Measurements from ENCODE around the gene ADPRH.
"Not testable (repeated sequence)": the region's sequence is repeated elsewhere in the genome, so short reads cannot be mapped to it uniquely, and the experiment has no call there.

ADPRH gene

GRCh38 chr3:119579366-119580066 lies at the start of gene ADPRH:
ADPRH (plus strand) TSS chr3:119579492; CDS start chr3:119582170, 2,678 bp downstream.
- DNase-seq = no peak

GRCh38 chr3:119529883-119530282 lies 49.4 kb upstream of the ADPRH start:
- DNase-seq = no peak

DNA sequence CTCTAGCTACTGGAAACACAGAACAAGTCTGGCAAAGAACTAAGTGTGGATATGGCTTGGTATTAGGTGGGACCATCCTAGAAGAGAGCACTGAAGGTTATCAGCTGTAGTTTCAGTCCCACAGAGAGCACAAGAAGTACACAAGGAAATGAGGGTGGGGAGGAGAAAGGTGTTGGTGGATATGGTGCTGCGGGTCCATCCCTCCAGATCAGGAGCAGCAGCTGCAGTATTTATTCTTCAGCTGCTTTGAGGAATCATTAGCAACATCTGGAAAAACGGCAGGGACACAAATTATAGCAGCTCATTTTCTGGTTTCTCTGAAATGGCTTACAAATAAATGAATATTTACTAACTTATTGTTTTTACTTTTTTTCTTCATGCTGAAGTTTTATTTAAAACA lies 48.8 kb upstream of the ADPRH start:
- no peak for DNase-seq

DNA sequence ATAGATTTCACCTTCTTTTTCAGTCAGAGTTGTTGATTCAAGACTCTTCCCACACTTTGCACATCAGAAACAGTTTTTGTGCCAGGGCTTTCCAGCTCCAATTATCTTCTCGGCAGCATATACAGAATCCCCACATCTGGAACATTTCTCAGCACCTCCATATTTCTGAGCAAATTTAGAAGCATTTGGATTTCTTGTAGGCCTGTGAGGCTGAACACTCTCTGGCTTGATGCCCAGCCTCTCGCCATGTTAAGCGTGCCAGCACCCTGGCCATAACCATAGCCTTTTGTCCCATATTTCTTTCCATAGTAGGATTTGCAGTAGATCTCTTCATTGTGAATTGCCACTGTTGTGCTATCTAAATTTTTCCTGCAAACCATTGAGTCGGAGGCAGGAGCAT lies 48.1 kb upstream of the ADPRH start:
- no peak for DNase-seq

GRCh38 chr3:119534296-119534695 lies 45.0 kb upstream of the ADPRH start:
- no peak for DNase-seq

DNA sequence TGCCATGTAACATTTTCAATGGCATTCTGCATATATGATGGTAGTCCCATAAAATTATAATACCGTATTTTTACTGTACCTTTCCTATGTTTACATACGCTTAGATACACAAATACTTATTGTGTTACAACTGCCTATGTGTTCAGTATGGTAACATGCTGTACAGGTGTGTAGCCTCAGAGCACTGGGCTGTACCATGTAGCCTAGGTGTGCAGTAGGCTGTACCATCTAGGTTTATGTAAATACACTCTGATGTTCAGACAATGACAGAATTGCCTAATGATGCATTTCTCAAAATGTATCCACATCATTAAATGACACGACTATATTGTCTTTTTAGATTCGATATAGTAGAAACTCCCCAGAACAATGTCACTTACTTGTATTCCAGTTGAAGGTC lies 42.5 kb upstream of the ADPRH start:
- no peak for DNase-seq

- DNase-seq = no peak
Observed at GRCh38 chr3:119538772-119539171, 40.5 kb upstream of the ADPRH start.

DNA sequence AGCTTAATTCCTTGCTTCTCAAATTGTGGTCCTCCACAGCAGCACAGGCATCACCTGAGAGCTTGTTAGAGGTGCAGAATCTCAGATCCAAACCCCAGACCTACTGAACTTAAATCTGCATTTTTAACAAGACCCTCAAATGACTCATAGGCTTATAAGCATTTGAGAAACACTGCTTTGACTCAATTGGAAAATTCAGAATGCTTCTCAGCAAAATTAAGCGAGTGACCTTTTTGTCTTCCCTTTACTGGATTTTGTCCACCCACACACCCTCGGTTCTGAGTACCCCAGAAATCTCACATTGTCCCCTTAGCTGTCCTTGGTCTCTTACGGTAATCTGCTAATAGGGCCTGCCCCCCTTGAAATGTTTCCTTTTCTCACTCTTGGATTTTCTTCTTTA lies 37.7 kb upstream of the ADPRH start:
- DNase-seq = no peak

DNA sequence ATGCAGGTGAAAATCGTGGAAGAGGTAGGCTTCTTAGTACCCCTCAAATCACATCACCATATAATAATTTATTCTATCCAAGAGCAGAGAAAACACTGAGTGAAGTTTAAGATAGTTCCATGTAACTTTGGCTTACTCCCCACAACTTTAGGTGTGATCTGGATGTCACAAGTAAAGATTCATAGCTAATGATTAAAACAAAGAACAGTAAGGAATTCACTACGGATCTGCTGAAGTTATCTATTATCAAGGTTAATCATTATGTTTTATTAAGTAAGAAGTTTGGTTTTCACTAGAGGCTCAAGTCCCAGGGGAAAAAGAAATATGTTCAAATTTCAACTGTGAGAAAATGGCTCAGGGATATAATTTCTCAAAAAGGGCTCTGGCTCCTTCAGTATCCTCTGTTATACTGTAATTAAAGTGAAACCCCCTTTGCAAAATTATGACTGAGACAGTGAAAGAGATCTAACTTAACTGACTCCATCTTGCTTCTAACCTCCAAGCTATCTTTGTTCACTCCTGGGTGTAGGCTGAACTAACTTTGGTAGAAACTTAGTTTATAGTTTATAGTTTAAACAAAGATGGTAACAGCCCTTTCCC lies 37.0 kb upstream of the ADPRH start:
- no peak for DNase-seq

DNA sequence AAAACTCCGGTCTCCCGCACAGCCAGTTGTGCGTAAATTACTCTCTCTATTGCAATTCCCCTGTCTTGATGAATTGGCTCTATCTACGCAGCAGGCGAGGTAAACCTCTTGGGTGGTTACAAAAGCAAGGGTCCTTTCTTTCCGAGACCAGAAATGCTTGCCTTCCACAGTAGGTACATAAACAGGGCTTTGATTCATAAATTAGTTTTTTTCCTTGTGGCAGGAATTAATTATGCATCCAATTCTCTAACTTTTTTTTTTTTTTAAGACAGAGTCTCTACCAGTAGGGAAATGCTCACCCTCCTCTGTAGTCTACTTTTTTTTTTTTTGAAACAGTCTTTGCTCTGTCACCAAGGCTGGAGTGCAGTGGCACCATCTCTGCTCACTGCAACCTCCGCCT lies 36.1 kb upstream of the ADPRH start:
- no peak for DNase-seq

DNA sequence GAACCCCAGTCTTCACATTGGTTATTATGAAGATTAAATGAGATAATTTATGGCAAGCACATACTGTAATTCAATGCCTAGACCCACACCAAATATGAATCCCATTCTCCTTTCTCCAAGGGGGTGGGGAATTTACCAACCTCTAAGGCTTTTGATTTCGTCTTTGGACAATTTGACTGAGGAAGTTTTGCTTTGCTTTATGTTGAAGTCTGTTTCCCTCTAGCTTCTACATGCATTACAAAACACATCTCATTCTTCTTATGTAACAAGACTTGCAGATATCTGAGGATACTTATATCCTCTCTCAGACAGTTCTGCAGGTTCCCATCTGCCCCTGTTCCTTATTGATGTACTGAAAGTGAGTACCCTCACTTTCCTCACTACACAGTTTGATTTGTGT lies 32.1 kb upstream of the ADPRH start:
- DNase-seq = no peak

DNA sequence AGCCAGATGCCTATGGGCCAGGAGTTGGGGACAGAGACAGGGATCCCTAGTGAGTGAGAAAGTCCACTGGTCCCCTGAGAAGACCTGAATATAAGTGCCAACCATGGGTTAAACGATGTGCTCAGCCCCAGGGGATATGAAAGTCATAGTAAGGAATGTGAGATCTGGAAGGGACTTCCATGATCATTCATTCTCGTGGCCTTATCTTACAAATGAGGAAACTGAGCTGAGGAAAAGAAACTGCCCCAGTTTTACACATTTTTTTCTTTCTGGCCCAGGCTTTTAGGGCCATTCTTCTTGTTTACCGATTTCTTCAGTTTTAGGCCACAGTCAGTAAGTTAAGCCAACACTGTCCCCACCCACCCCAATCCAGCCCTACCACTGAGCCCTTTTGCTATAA lies 31.0 kb upstream of the ADPRH start:
- no peak for DNase-seq

DNA sequence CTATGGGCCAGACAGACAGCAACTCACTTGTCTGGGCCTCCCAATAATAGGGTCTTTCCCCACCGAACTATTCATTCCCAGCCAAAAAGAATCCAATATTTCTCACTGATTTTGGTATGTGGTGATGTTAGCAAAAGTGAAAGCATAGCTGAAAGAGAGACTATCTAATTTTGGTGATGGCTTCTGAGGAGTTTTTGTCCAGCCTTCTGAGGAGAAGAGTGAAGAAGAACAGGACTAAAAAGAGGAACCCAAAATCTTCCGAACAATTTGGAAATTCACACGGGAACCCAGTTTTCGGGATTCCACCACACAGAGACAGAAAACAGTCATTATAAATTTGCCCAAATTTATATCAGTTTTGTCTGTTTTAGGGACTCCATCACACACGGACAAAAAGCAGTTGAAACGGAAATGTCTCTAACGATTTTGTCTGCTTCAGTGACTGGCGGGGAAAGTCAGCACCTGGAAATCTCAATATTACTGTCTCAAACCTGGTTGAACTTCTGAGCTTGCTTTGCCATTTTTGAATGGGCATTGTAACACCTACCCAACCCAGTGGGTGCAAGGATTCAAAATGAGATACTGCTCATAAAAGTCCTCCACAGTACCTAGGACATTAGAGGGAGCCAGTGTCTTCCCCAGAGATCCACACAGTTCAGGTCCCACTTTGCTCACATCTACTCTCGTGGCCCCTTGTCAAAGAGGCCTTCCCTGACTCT lies 28.9 kb upstream of the ADPRH start:
- no peak for DNase-seq

GRCh38 chr3:119551598-119551997 lies 27.7 kb upstream of the ADPRH start:
- DNase-seq = no peak

- not testable (repeated sequence) for DNase-seq
Observed at GRCh38 chr3:119552928-119553327, 26.4 kb upstream of the ADPRH start.

GRCh38 chr3:119553823-119554415 lies 25.4 kb upstream of the ADPRH start:
- DNase-seq = no peak

GRCh38 chr3:119555309-119555735 lies 24.0 kb upstream of the ADPRH start:
- no peak for DNase-seq

DNA sequence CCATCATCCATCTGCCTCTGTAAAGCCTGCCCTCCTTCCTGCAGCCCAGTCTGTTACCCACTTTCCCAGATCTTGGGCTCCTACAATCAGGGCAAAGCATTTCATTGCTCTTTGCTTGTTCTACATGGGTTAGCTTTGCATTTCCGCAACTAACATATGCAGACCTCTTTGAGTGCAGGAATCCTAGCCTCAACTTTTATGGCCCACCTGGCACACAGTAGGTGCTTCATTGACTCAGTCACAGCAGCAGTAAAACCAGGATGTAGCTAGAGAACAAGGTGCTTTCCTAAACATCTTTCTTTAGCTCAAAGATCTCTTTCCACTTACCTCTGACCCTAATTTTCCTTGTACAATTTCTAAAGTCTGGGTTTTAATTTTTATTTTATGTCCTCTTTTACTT lies 23.4 kb upstream of the ADPRH start:
- DNase-seq = no peak

GRCh38 chr3:119557192-119557876 lies 22.0 kb upstream of the ADPRH start:
- no peak for DNase-seq

GRCh38 chr3:119557877-119558269 lies 21.4 kb upstream of the ADPRH start:
- no peak for DNase-seq

GRCh38 chr3:119558626-119559317 lies 20.5 kb upstream of the ADPRH start:
- no peak for DNase-seq

DNA sequence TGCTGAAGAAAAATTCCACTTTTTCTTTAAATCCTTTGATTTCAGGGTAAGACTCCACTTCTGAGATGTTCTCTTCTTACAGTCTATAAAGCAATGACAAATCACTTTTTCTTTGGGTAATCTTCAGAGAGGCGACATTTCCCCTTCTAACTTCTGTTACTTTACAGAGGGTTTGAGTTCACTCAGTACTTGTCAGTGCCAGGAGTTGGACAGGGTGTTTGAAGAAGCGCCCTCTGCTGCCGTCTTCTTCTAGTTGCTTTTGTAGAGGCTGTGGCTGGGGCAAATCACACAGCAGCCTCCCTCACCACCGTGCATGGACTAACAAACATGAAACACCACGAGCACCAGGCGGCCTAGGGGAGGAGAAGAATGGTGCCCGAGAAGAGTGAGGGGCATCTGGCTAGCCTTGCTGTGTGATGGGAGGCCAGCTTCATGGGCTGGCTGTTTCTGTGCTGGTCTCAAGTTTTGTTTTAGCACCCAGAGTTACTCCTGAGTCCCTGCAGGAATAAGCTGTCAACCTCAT lies 19.8 kb upstream of the ADPRH start, which contains the start of gene CD80:
CD80 (minus strand) TSS at position 174 of the 523 bp plus-strand sequence. CDS start 1,886 bp downstream, outside the sequence.
- DNase-seq = no peak

Data from cerebellar nuclear complex (tissue), 1 donor.